ENCODE measurements around the gene TOP3B. TPM values are rescaled to one million over a fixed set of nuclear protein-coding genes. Genes with fewer than 3 reads are reported as not detected.

Gene TOP3B
- total RNA-seq, 1 experiment from 2014 or later = 68.6 TPM

DNA sequence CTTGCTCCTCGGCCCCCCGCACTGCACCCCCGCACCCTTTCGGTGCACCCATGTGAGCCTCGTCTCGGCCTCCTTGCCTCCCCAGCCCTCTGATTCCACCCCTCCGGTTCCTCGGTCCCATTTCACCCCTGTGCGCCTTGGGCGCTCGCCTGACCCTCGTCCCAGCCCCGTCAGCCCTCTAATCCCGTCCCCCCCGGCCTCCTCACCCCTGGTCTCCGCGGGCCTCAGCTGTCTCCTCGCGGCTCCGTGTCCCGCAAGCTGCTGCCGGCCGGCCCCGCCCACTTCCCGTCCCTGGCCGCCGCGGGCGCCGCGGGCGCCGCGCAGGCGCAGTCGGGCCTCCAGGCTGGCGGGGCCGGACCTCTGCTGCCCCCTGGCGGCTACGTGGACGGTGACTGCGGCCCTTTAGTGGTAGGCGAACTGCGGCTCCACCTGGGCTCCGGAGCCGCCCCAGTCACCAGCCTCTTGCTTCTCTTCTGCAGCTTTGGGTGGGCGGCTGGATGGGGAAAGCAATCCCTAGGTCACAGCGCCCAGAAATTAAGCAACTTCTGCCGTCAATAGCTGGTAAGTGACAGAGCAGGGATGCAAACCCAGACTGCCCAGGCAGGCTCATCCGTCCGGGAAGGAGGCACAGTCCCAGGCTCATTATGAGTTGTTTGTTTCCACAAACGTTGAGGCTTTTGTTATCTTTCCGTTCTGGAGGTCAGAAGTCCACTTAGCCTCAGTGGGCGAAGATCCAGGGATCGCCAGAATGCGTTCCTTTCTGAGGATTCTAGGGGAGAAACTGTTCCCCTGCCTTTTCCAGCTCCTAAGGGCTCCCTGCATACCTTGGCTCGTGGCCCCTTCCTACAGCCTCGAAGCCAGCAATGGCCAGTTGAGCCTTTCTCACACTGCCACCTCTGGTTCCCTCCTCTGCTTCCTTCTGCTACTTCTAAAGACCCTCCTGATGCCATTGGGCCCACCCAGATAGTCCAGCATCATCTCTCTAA is 29.7 kb downstream of the TOP3B start, which contains the start of gene PPM1F (continued):
- TF ChIP-seq, protein P1, sequence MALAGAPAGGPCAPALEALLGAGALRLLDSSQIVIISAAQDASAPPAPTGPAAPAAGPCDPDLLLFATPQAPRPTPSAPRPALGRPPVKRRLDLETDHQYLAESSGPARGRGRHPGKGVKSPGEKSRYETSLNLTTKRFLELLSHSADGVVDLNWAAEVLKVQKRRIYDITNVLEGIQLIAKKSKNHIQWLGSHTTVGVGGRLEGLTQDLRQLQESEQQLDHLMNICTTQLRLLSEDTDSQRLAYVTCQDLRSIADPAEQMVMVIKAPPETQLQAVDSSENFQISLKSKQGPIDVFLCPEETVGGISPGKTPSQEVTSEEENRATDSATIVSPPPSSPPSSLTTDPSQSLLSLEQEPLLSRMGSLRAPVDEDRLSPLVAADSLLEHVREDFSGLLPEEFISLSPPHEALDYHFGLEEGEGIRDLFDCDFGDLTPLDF (CRISPR knock-in tag; IDR thresholded peaks at IDR 0.05) = no peak
- TF ChIP-seq, protein P2, sequence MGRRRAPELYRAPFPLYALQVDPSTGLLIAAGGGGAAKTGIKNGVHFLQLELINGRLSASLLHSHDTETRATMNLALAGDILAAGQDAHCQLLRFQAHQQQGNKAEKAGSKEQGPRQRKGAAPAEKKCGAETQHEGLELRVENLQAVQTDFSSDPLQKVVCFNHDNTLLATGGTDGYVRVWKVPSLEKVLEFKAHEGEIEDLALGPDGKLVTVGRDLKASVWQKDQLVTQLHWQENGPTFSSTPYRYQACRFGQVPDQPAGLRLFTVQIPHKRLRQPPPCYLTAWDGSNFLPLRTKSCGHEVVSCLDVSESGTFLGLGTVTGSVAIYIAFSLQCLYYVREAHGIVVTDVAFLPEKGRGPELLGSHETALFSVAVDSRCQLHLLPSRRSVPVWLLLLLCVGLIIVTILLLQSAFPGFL (CRISPR knock-in tag; IDR thresholded peaks at IDR 0.05; ENCODE audit: borderline replicate concordance) = no peak
- TF ChIP-seq, protein P3, sequence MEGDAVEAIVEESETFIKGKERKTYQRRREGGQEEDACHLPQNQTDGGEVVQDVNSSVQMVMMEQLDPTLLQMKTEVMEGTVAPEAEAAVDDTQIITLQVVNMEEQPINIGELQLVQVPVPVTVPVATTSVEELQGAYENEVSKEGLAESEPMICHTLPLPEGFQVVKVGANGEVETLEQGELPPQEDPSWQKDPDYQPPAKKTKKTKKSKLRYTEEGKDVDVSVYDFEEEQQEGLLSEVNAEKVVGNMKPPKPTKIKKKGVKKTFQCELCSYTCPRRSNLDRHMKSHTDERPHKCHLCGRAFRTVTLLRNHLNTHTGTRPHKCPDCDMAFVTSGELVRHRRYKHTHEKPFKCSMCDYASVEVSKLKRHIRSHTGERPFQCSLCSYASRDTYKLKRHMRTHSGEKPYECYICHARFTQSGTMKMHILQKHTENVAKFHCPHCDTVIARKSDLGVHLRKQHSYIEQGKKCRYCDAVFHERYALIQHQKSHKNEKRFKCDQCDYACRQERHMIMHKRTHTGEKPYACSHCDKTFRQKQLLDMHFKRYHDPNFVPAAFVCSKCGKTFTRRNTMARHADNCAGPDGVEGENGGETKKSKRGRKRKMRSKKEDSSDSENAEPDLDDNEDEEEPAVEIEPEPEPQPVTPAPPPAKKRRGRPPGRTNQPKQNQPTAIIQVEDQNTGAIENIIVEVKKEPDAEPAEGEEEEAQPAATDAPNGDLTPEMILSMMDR (IDR thresholded peaks at IDR 0.05) = peak; percentile 92
- TF ChIP-seq CBFB (CRISPR knock-in tag; IDR thresholded peaks at IDR 0.05; ENCODE audit: low read depth) (no peak), ZBTB21 (CRISPR knock-in tag; IDR thresholded peaks at IDR 0.05; ENCODE audit: borderline replicate concordance) (no peak), ZNF423 (CRISPR knock-in tag; IDR thresholded peaks at IDR 0.05) (no peak), ESRRA (CRISPR knock-in tag; IDR thresholded peaks at IDR 0.05; ENCODE audit: borderline replicate concordance) (no peak), NR1H2 (CRISPR knock-in tag; IDR thresholded peaks at IDR 0.05) (no peak), FOXP1 (CRISPR knock-in tag; IDR thresholded peaks at IDR 0.05; ENCODE audit: borderline replicate concordance) (peak; percentile 53; the same call in 1 of the 2 replicates), ZNF232 (CRISPR knock-in tag; IDR thresholded peaks at IDR 0.05) (no peak), EMX1 (CRISPR knock-in tag; IDR thresholded peaks at IDR 0.05) (no peak), NFATC4 (CRISPR knock-in tag; IDR thresholded peaks at IDR 0.05) (no peak), NR3C1 (CRISPR knock-in tag; conservative IDR thresholded peaks at IDR 0.05; ENCODE audit: low read depth) (no peak), TEAD1 (CRISPR knock-in tag; IDR thresholded peaks at IDR 0.05) (no peak)
- TF ChIP-seq, protein P4, sequence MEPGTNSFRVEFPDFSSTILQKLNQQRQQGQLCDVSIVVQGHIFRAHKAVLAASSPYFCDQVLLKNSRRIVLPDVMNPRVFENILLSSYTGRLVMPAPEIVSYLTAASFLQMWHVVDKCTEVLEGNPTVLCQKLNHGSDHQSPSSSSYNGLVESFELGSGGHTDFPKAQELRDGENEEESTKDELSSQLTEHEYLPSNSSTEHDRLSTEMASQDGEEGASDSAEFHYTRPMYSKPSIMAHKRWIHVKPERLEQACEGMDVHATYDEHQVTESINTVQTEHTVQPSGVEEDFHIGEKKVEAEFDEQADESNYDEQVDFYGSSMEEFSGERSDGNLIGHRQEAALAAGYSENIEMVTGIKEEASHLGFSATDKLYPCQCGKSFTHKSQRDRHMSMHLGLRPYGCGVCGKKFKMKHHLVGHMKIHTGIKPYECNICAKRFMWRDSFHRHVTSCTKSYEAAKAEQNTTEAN (CRISPR knock-in tag; IDR thresholded peaks at IDR 0.05) = no peak
- TF ChIP-seq, protein P5, sequence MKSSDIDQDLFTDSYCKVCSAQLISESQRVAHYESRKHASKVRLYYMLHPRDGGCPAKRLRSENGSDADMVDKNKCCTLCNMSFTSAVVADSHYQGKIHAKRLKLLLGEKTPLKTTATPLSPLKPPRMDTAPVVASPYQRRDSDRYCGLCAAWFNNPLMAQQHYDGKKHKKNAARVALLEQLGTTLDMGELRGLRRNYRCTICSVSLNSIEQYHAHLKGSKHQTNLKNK (CRISPR knock-in tag; IDR thresholded peaks at IDR 0.05) = no peak
- TF ChIP-seq, protein P6, sequence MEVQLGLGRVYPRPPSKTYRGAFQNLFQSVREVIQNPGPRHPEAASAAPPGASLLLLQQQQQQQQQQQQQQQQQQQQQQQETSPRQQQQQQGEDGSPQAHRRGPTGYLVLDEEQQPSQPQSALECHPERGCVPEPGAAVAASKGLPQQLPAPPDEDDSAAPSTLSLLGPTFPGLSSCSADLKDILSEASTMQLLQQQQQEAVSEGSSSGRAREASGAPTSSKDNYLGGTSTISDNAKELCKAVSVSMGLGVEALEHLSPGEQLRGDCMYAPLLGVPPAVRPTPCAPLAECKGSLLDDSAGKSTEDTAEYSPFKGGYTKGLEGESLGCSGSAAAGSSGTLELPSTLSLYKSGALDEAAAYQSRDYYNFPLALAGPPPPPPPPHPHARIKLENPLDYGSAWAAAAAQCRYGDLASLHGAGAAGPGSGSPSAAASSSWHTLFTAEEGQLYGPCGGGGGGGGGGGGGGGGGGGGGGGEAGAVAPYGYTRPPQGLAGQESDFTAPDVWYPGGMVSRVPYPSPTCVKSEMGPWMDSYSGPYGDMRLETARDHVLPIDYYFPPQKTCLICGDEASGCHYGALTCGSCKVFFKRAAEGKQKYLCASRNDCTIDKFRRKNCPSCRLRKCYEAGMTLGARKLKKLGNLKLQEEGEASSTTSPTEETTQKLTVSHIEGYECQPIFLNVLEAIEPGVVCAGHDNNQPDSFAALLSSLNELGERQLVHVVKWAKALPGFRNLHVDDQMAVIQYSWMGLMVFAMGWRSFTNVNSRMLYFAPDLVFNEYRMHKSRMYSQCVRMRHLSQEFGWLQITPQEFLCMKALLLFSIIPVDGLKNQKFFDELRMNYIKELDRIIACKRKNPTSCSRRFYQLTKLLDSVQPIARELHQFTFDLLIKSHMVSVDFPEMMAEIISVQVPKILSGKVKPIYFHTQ (CRISPR knock-in tag; IDR thresholded peaks at IDR 0.05) = no peak
- TF ChIP-seq, protein P7, sequence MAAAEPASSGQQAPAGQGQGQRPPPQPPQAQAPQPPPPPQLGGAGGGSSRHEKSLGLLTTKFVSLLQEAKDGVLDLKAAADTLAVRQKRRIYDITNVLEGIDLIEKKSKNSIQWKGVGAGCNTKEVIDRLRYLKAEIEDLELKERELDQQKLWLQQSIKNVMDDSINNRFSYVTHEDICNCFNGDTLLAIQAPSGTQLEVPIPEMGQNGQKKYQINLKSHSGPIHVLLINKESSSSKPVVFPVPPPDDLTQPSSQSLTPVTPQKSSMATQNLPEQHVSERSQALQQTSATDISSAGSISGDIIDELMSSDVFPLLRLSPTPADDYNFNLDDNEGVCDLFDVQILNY (CRISPR knock-in tag; IDR thresholded peaks at IDR 0.05) = 0 out of 2 replicates have a peak, but pooled peaks have one; percentile 18
- TF ChIP-seq, protein P8, sequence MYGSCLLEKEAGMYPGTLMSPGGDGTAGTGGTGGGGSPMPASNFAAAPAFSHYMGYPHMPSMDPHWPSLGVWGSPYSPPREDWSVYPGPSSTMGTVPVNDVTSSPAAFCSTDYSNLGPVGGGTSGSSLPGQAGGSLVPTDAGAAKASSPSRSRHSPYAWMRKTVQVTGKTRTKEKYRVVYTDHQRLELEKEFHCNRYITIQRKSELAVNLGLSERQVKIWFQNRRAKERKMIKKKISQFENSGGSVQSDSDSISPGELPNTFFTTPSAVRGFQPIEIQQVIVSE (CRISPR knock-in tag; IDR thresholded peaks at IDR 0.05; ENCODE audit: borderline replicate concordance) = no peak
- TF ChIP-seq, protein P9, sequence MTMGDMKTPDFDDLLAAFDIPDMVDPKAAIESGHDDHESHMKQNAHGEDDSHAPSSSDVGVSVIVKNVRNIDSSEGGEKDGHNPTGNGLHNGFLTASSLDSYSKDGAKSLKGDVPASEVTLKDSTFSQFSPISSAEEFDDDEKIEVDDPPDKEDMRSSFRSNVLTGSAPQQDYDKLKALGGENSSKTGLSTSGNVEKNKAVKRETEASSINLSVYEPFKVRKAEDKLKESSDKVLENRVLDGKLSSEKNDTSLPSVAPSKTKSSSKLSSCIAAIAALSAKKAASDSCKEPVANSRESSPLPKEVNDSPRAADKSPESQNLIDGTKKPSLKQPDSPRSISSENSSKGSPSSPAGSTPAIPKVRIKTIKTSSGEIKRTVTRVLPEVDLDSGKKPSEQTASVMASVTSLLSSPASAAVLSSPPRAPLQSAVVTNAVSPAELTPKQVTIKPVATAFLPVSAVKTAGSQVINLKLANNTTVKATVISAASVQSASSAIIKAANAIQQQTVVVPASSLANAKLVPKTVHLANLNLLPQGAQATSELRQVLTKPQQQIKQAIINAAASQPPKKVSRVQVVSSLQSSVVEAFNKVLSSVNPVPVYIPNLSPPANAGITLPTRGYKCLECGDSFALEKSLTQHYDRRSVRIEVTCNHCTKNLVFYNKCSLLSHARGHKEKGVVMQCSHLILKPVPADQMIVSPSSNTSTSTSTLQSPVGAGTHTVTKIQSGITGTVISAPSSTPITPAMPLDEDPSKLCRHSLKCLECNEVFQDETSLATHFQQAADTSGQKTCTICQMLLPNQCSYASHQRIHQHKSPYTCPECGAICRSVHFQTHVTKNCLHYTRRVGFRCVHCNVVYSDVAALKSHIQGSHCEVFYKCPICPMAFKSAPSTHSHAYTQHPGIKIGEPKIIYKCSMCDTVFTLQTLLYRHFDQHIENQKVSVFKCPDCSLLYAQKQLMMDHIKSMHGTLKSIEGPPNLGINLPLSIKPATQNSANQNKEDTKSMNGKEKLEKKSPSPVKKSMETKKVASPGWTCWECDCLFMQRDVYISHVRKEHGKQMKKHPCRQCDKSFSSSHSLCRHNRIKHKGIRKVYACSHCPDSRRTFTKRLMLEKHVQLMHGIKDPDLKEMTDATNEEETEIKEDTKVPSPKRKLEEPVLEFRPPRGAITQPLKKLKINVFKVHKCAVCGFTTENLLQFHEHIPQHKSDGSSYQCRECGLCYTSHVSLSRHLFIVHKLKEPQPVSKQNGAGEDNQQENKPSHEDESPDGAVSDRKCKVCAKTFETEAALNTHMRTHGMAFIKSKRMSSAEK (CRISPR knock-in tag; IDR thresholded peaks at IDR 0.05; ENCODE audit: borderline replicate concordance) = no peak
